ENCODE results near the gene FMN1.

The FMN1 gene

GRCh38 chr15:33194704-33195670 lies at the start of gene FMN1:
Gene FMN1 (minus strand): TSS chr15:33194714. CDS start chr15:33154914, 39,800 bp downstream.
- DNase-seq = peak; percentile 82

GRCh38 chr15:33243869-33244268 lies 49.4 kb upstream of the FMN1 start:
- DNase-seq = peak; percentile 42

GRCh38 chr15:33243393-33243792 lies 48.9 kb upstream of the FMN1 start:
- no peak for DNase-seq

- peak; percentile 7 for DNase-seq
Observed at GRCh38 chr15:33242669-33243191, 48.2 kb upstream of the FMN1 start.

- peak; percentile 35 for DNase-seq
Observed at GRCh38 chr15:33242165-33242564, 47.7 kb upstream of the FMN1 start.

- no peak for DNase-seq
Observed at GRCh38 chr15:33236841-33237509, 42.5 kb upstream of the FMN1 start.

- peak; percentile 35 for DNase-seq
Observed at GRCh38 chr15:33234020-33234461, 39.5 kb upstream of the FMN1 start.

- DNase-seq = peak; percentile 26
Observed at GRCh38 chr15:33226559-33227181, 32.2 kb upstream of the FMN1 start.

GRCh38 chr15:33218071-33218491 lies 23.6 kb upstream of the FMN1 start:
- DNase-seq = no peak

- peak; percentile 41 for DNase-seq
Observed at GRCh38 chr15:33215941-33216872, 21.7 kb upstream of the FMN1 start.

GRCh38 chr15:33211176-33211808 lies 16.8 kb upstream of the FMN1 start:
- peak; percentile 12 for DNase-seq

- DNase-seq = no peak
Observed at GRCh38 chr15:33209575-33210481, 15.3 kb upstream of the FMN1 start.

- no peak for DNase-seq
Observed at GRCh38 chr15:33207646-33208045, 13.1 kb upstream of the FMN1 start.

GRCh38 chr15:33206366-33206765 lies 11.9 kb upstream of the FMN1 start:
- no peak for DNase-seq

- no peak for DNase-seq
Observed at GRCh38 chr15:33204926-33205325, 10.4 kb upstream of the FMN1 start.

GRCh38 chr15:33204087-33204486 lies 9.6 kb upstream of the FMN1 start:
- DNase-seq = no peak

- DNase-seq = peak; percentile 8
Observed at GRCh38 chr15:33201491-33202231, 7.1 kb upstream of the FMN1 start.

- DNase-seq = no peak
Observed at GRCh38 chr15:33200903-33201302, 6.4 kb upstream of the FMN1 start.

GRCh38 chr15:33200444-33200843 lies 5.9 kb upstream of the FMN1 start:
- no peak for DNase-seq

GRCh38 chr15:33198541-33198940 lies 4.0 kb upstream of the FMN1 start:
- no peak for DNase-seq
